Endothelial cell of umbilical vein (primary cell): ENCODE results near the gene FMNL1. TPM values are rescaled to one million over a fixed set of nuclear protein-coding genes. Genes with fewer than 3 reads are reported as not detected.
A peak's percentile ranks its signal among the peaks of the same experiment; 100 is the strongest.

Source experiments
- BruUV-seq: library from RNA; stranded (reverse); fragments of 400-500 nt; replicated peaks from 2 replicates; lab custom pipeline; 2021; lab: Mats Ljungman, UMichigan
- CTCF ChIA-PET: fragments of 300-600, 350-600 bp; sonication (Branson Sonifier 250); formaldehyde crosslinking; loops from one replicate; lab custom pipeline; 2021; ENCODE audit warnings: antibody characterized with exemption, inconsistent platforms; lab: Charles Lee
- POLR2A ChIA-PET: fragments of 300-600, 350-600 bp; sonication (Branson Sonifier 250); formaldehyde crosslinking; loops from one replicate; lab custom pipeline; 2021; ENCODE audit warnings: antibody characterized with exemption, inconsistent platforms; lab: Charles Lee
- DNase-seq: peaks from one replicate; pipeline ENCODE4 v3.0.0-alpha.2; 2011; ENCODE audit warnings: low read depth, low spot score
- FAIRE-seq: peaks from 2 replicates; lab custom pipeline; 2011; peaks lifted over from hg19 to GRCh38; lab: Jason Lieb, UNC
- H2AFZ ChIP-seq: 2 replicates; pipeline ENCODE4 v1.6.0; 2012; ENCODE audit warnings: low read depth, low read length, control low read depth, inconsistent platforms
- H3K27ac ChIP-seq: 2 replicates; pipeline ENCODE4 v1.5.1; 2011; ENCODE audit warnings: low read depth, mild to moderate bottlenecking, control low read depth, low read length, moderate library complexity; ENCODE audit not compliant: insufficient read depth
- H3K27me3 ChIP-seq, 2 experiments: 2 replicates each; pipeline versions ENCODE4 v1.6.0 to v1.6.1; 2011; ENCODE audit warnings: low read length in 2 of 2, mixed read lengths in 1 of 2; ENCODE audit not compliant: control insufficient read depth in 2 of 2, insufficient read depth in 2 of 2
- H3K36me3 ChIP-seq, 2 experiments: 2 replicates in 1 of 2; 3 replicates in 1 of 2; pipeline ENCODE4 v1.5.1; 2011; ENCODE audit warnings: low read length in 2 of 2, mild to moderate bottlenecking in 1 of 2, moderate library complexity in 1 of 2; ENCODE audit not compliant: control insufficient read depth in 2 of 2, insufficient read depth in 2 of 2; ENCODE audit errors: extremely low read depth in 1 of 2
- H3K4me1 ChIP-seq: 3 replicates; pipeline ENCODE4 v1.5.1; 2011; ENCODE audit warnings: mild to moderate bottlenecking, low read length; ENCODE audit not compliant: control insufficient read depth, insufficient read depth; ENCODE audit errors: extremely low read depth
- H3K4me2 ChIP-seq: 2 replicates; pipeline ENCODE4 v1.6.1; 2011; ENCODE audit warnings: low read length, control low read depth, mixed read lengths; ENCODE audit not compliant: insufficient read depth
- H3K4me3 ChIP-seq, 3 experiments: fragments of 200-600 bp in 1 of 3; sonication (generic), shearing (Covaris generic) in 1 of 3; replicated peaks in 1 of 3; 2 replicates each; pipeline ENCODE4 v1.5.1; 2011 to 2016; ENCODE audit warnings: control low read depth in 3 of 3, low read length in 3 of 3, mild to moderate bottlenecking in 2 of 3, inconsistent platforms in 1 of 3, low read depth in 1 of 3, moderate library complexity in 1 of 3; ENCODE audit not compliant: insufficient read depth in 1 of 3
- H3K79me2 ChIP-seq: 2 replicates; pipeline ENCODE4 v1.6.0; 2012; ENCODE audit warnings: low read length, inconsistent platforms; ENCODE audit not compliant: control insufficient read depth, insufficient read depth
- H3K9ac ChIP-seq: replicated peaks from 2 replicates; pipeline ENCODE3; 2011; ENCODE audit warnings: low read length, control low read depth; ENCODE audit not compliant: insufficient read depth; ENCODE audit errors: extremely low read depth
- H3K9me1 ChIP-seq: replicated peaks from 3 replicates; pipeline ENCODE4 v1.6.0; 2011; ENCODE audit warnings: mild to moderate bottlenecking, low read length; ENCODE audit not compliant: control insufficient read depth, insufficient read depth; ENCODE audit errors: extremely low read depth
- H3K9me3 ChIP-seq: replicated peaks from 2 replicates; pipeline ENCODE4 v1.5.1; 2012; ENCODE audit warnings: low read length, inconsistent platforms; ENCODE audit not compliant: control insufficient read depth, insufficient read depth
- H4K20me1 ChIP-seq: replicated peaks from 2 replicates; pipeline ENCODE3; 2011; ENCODE audit warnings: mild to moderate bottlenecking, low read length; ENCODE audit not compliant: control insufficient read depth, insufficient read depth; ENCODE audit errors: extremely low read depth
- EZH2 ChIP-seq: IDR thresholded peaks from 2 replicates; pipeline ENCODE4 v1.6.1; 2012; ENCODE audit warnings: borderline replicate concordance, low read depth, mild to moderate bottlenecking, moderate library complexity, low read length, inconsistent platforms; ENCODE audit not compliant: severe bottlenecking
- FOS ChIP-seq: IDR thresholded peaks from 2 replicates; pipeline ENCODE4 v1.6.1; 2011; ENCODE audit warnings: mild to moderate bottlenecking, low read length, moderate library complexity, borderline replicate concordance; ENCODE audit not compliant: insufficient read depth
- GATA2 ChIP-seq: IDR thresholded peaks from 2 replicates; pipeline ENCODE4 v1.7.0; 2011; ENCODE audit warnings: low read depth, mild to moderate bottlenecking, moderate library complexity, mixed read lengths, low read length; ENCODE audit not compliant: insufficient read length, insufficient read depth
- JUN ChIP-seq: IDR thresholded peaks from 2 replicates; pipeline ENCODE4 v1.6.1; 2011; ENCODE audit warnings: borderline replicate concordance, low read depth; ENCODE audit not compliant: insufficient read length, insufficient read depth
- MYC ChIP-seq: IDR thresholded peaks from one replicate; pipeline ENCODE4 v1.6.1; 2011; ENCODE audit warnings: mild to moderate bottlenecking, low read depth, low read length
- POLR2A ChIP-seq: IDR thresholded peaks from 2 replicates; pipeline ENCODE4 v1.6.1; 2012; ENCODE audit warnings: low read depth, mild to moderate bottlenecking, control low read depth, low read length
- POLR2AphosphoS5 ChIP-seq: IDR thresholded peaks from 2 replicates; pipeline ENCODE4 v1.6.1; 2012; ENCODE audit warnings: low read depth, mild to moderate bottlenecking, control low read depth, low read length, moderate library complexity; ENCODE audit not compliant: insufficient read depth
- dilution Hi-C: fragments of 300-500 bp; cut with MboI; formaldehyde crosslinking; loops from one replicate; pipeline ENCODE4 v1.15.0; 2019; ENCODE audit warnings: low sequenced_read_pairs; ENCODE audit not compliant: extremely low pct_ligation_motif_present
- intact Hi-C: fragments of 100-400 bp; cut with micrococcal nuclease; formaldehyde crosslinking; loops from one replicate; pipeline ENCODE4 v1.10.0; 2022
- polyA plus RNA-seq, 4 experiments: library from polyadenylated mRNA; depleted of rRNA in 3 of 4; stranded (reverse) in 3 of 4; unstranded in 1 of 4; fragments of >200 nt; gene quantifications; 2 replicates each; pipeline versions ENCODE4 v1.2.1 to v1.2.3, GENCODE V29; 2011 to 2012; ENCODE audit warnings: missing spikeins in 1 of 4
- total RNA-seq: library from RNA; stranded (reverse); gene quantifications from 2 replicates; pipeline ENCODE4 v1.2.3, GENCODE V29; 2021
- TF ChIP-seq, protein P1 (sequence below): IDR thresholded peaks from 2 replicates; pipeline ENCODE4 v1.6.1; 2011; ENCODE audit not compliant: insufficient read depth, insufficient read length
- TF ChIP-seq, protein P2 (sequence below), 2 donors: IDR thresholded peaks; 1 replicate in 1 of 2; 2 replicates in 1 of 2; pipeline ENCODE4 v1.5.1; 2011; ENCODE audit warnings: low read length in 2 of 2, mild to moderate bottlenecking in 2 of 2, moderate library complexity in 2 of 2, control low read depth in 1 of 2, inconsistent platforms in 1 of 2, low read depth in 1 of 2; ENCODE audit not compliant: insufficient read depth in 1 of 2; ENCODE audit errors: extremely low read depth in 1 of 2

The FMNL1 gene
- total and polyA plus RNA-seq, 2 donors (not counting 3 experiments of a cell fraction or from before 2014, with no cell fraction given) = 0.95 to 1.6 TPM

DNA sequence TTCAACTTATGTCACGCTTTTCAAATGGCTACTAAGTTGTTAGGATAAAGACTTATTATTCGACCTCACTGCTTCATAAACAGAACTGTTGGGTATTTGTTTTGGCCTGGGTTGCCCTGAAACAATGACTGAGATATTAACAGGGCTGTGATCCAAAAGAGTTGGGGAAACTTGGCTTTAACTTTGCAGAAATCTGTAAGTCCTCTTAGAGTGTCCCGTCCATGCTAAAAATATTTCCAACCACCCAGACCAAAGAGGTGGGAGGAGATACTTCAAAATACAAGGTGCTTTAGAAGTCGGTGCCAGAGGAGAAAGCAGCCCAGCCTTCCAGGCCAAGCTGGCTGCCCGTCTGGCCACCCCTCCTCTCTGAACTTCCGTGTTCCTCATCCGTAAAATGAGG is 56.3 kb downstream of the FMNL1 start:
- ChIA-PET POLR2A (interaction anchor here (1.1 to 2.5 kb wide), 3 partner anchors 34 to 107 kb away, joined by 3 to 13 read pairs (median 5); partner anchors contain the start of gene MAP3K14), CTCF (interaction anchor here (0.6 to 6.6 kb wide), 31 partner anchors 9 to 714 kb away, joined by 3 to 283 read pairs (median 10); partner anchors contain the start of gene MAP3K14)
- no peaks in the 10 kb centered on the region for H3K9me1 ChIP-seq
- no peak overlapping the region for H3K9ac ChIP-seq
- no peak overlapping the region for H2AFZ ChIP-seq
- dilution Hi-C loops (no loop called here), intact Hi-C loops (loop anchor here (1.0 to 2.0 kb wide), 2 partner anchors 39 to 107 kb away; partner anchors contain the start of gene MAP3K14)
- H3K4me2 ChIP-seq = peak overlapping the region; percentile 37
- H3K4me1 ChIP-seq = peaks cover 27% of the 10 kb centered on the region
- H3K36me3 ChIP-seq = peaks cover 5 to 8% of the 10 kb centered on the region in 2 experiments
- FAIRE-seq (peak; percentile 33), DNase-seq (peak; percentile 89)
- H3K9me3 ChIP-seq = no peaks in the 10 kb centered on the region
- no peak for TF ChIP-seq JUN
- no peak for TF ChIP-seq GATA2
- TF ChIP-seq POLR2AphosphoS5 = no peak
- no peak for TF ChIP-seq FOS
- TF ChIP-seq MYC = no peak
- TF ChIP-seq, protein P1, sequence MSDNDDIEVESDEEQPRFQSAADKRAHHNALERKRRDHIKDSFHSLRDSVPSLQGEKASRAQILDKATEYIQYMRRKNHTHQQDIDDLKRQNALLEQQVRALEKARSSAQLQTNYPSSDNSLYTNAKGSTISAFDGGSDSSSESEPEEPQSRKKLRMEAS = no peak
- no peak for TF ChIP-seq POLR2A
- no peak for TF ChIP-seq EZH2
- TF ChIP-seq, protein P2, sequence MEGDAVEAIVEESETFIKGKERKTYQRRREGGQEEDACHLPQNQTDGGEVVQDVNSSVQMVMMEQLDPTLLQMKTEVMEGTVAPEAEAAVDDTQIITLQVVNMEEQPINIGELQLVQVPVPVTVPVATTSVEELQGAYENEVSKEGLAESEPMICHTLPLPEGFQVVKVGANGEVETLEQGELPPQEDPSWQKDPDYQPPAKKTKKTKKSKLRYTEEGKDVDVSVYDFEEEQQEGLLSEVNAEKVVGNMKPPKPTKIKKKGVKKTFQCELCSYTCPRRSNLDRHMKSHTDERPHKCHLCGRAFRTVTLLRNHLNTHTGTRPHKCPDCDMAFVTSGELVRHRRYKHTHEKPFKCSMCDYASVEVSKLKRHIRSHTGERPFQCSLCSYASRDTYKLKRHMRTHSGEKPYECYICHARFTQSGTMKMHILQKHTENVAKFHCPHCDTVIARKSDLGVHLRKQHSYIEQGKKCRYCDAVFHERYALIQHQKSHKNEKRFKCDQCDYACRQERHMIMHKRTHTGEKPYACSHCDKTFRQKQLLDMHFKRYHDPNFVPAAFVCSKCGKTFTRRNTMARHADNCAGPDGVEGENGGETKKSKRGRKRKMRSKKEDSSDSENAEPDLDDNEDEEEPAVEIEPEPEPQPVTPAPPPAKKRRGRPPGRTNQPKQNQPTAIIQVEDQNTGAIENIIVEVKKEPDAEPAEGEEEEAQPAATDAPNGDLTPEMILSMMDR (IDR thresholded peaks at IDR 0.05; ENCODE audit: extremely low read depth in 1 of 2, insufficient read depth in 1 of 2, low read depth in 1 of 2, low read length in 2 of 2) = no peak
- peak overlapping the region; percentile 40 for H3K27ac ChIP-seq
- H4K20me1 ChIP-seq = no peaks in the 10 kb centered on the region
- H3K79me2 ChIP-seq = no peaks in the 10 kb centered on the region
- H3K4me3 ChIP-seq = no peak overlapping the region
- BruUV-seq = no TSS peak
- no peaks in the 10 kb centered on the region for H3K27me3 ChIP-seq
